Stromal cell of bone marrow (primary cell): ENCODE results near the gene GHR.
"Not testable (repeated sequence)": the region's sequence is repeated elsewhere in the genome, so short reads cannot be mapped to it uniquely, and the experiment has no call there.

Source experiments
- DNase-seq: peaks from one replicate; pipeline ENCODE4 v3.0.0-alpha.2; 2012; ENCODE audit warnings: low read depth

The GHR gene

GRCh38 chr5:42718591-42718990 lies 295.4 kb downstream of the GHR start:
- DNase-seq: no peak

GRCh38 chr5:42719034-42719433 lies 295.8 kb downstream of the GHR start:
- no peak for DNase-seq

DNA sequence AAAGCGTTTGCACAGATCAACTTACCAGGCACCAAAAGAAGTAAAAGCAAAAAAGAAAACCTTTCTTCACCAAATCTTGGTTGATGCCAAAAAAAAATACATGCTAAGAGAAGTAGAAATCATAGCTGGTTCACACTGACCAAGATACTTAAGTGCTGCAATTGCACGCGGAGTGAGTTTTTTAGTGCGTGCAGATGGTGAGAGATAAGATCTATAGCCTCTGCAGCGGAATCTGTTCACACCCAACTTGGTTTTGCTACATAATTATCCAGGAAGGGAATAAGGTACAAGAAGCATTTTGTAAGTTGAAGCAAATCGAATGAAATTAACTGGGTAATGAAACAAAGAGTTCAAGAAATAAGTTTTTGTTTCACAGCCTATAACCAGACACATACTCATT lies 297.0 kb downstream of the GHR start:
- DNase-seq: no peak

GRCh38 chr5:42721484-42721883 lies 298.2 kb downstream of the GHR start:
- no peak for DNase-seq

- not testable (repeated sequence) for DNase-seq
These were observed 311.4 kb downstream of the GHR start for GRCh38 chr5:42734531-42735058.

GRCh38 chr5:42740920-42741319 lies 317.7 kb downstream of the GHR start:
- no peak for DNase-seq

DNA sequence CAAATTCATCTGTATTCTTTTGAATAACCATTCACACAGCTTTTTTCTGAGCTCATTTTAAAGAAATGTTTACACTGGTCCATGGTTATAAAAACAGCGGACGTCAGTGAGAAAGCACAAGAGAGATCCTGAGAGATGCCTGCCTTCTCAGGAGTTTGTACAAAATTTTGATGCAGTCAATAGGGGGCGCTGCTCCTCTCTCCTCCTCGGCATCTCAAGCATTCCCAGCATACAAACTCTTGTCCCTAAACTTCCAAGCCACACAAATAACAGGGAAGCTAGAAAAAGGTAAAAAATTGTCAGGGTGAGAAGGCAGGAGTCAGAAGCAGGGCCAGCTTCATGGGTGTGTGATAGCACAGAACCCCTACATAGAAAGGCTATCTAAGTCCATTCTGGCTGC lies 322.2 kb downstream of the GHR start:
- DNase-seq: no peak

GRCh38 chr5:42745856-42746255 lies 322.6 kb downstream of the GHR start:
- no peak for DNase-seq

DNA sequence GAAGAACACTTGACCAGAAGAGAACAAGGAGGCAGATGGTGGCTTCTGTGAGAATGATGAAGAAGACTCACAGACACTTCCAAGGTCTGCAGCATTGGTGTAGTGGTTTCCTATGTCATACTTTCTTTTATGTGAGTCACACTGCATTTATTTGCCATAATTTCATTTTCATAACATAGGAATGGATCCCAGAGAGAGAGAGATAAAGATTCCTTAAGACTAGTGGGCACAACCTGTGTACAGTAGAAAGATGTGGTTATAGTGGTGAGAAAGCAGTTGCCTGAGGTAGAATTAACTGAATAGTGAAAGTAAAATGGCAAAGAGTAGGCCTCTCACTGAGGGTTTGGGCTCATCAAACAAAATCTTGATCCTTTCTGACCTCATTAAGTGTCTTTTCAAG lies 325.8 kb downstream of the GHR start:
- DNase-seq: peak; percentile 3

- no peak for DNase-seq
These were observed 327.3 kb downstream of the GHR start for GRCh38 chr5:42750507-42750906.

DNA sequence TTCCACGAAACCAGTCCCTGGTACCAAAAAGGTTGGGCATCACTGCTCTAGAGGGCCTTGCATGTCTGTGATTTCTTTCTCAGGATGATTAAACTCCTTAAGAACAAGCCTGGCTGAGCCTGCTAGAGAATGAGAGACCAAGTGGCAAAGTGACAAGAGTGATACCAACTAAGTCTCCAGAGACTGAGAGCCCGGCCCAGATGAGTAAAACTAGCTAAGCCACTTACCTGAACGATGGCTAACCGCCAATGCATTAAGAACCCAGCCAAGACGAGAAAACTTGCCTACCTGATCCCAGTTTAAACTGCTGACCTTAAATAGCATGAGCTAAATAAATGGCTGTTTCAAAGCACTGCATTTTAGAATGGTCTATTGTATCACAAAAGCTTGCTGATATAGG lies 327.8 kb downstream of the GHR start:
- no peak for DNase-seq

DNA sequence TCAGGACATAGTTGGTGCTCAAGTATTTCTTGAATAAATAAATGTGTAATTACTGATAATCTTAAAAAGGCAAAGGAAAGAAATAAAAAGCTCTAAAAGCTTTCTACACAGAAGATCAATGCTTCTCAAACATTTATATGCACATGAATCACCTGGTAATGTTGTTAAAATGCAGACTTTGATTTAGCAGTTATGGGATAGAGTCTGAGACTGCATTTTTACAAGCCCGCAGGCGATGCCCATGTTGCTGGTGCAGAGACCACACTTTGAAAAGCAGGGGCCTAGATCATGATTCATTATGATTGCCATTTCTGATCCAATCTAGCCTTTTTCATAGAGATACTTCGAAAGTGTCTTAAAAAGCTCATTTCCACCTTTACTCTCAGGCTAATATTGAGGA lies 329.9 kb downstream of the GHR start:
- DNase-seq: no peak

GRCh38 chr5:42756606-42757601 lies 333.7 kb downstream of the GHR start, which contains the start of gene CCDC152:
Gene CCDC152 (plus strand): TSS chr5:42756818. CDS start chr5:42759122, 2,304 bp downstream.
- peak; percentile 7 for DNase-seq

DNA sequence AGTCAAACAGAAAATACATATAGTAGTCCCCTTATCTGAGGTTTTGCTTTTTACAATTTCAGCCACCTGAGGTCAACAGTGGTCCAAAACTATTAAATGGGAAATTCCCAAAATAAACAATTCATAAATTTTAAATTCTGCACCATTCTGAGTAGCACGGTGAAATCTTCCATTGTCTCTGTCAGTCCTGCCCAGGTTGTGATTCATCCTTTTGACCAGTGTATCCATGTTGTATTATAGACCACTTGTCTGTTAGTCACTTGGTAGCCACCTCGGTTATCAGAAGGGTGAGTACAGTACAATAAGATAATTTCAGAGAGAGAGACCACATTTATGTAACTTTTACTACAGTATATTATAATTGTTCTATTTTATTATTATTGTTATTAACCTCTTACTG lies 336.2 kb downstream of the GHR start:
- no peak for DNase-seq

GRCh38 chr5:42760426-42760825 lies 337.2 kb downstream of the GHR start:
- no peak for DNase-seq

DNA sequence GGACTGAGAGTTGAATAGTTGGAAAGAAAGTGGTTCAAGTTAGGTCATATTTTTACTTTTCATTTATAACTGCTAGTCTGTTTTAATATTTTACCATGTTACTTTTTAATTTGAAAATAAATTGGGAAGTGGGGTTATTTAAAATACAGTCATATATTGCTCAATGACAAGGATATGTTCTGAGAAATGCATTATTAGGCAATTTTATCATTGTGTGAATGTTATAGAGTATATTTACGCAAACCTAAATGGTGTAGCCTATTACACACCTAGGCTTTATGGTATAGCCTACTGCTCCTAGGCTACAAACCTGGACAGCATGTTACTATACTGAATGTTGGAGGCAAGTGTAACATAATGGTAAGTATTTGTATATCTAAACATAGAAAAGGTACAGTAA lies 338.6 kb downstream of the GHR start:
- no peak for DNase-seq

DNA sequence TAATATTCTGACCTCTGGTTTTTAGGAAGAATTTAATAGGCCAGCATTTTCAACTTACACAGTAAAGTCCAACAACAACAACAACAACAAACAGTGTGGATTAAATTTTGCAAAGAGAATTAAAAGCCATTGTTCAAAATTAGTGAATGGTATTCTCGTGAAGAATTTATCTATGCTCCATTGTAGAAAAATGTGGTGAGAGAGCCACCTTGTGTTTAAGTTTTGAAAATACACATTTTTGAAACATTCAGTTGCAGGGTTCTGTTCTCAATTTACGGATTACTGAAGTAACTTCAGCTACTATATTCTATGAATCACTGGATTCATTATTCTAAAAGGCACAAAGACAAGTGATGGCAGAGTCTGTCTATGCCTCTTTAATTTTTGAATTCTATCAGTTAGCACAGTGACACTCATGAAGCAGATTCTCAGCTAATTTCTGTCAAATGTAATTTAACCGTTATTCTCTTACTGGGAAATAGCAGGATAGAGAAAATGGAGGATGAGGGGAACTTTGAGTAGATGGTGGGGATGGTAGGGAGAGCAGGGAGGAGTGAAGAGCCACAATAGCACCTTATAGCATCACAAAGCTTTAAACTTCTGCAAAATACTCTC lies 344.4 kb downstream of the GHR start:
- DNase-seq: peak; percentile 35

DNA sequence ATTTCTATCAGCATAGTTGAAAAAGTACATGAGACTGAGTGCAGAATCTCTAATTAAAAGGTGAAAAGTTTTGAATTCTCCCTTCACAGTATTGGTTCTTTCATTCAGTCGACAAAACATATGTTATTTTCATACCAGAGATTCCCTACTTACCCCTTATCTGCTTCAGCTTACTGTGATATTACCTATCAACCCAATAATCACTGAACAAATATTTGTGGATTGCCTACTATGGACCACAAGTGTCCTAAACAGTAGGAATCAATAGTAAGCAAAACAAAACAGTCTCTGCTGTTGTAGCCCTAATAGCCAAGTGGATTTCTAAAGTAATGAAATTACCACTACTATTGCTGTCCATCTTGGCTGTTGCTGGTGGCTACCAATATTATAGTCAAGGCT lies 344.9 kb downstream of the GHR start:
- no peak for DNase-seq

GRCh38 chr5:42770003-42770402 lies 346.8 kb downstream of the GHR start:
- no peak for DNase-seq
